GM21390 (cell line): ENCODE results near the gene ELOVL6.

Experiments
- ATAC-seq: cut with Tn5 transposase; IDR thresholded peaks from one replicate; pipeline ENCODE4 v1.9.1; 2021; ENCODE audit not compliant: unreplicated experiment

ELOVL6 gene

GRCh38 chr4:109998867-109999584 is 199.4 kb downstream of the ELOVL6 start:
- ATAC-seq = peak; percentile 43

- no peak for ATAC-seq
Measured at GRCh38 chr4:109996526-109996925, 201.9 kb downstream of the ELOVL6 start.
